ENCODE results near the gene SORBS2. TPM values are rescaled to one million over a fixed set of nuclear protein-coding genes. Genes with fewer than 3 reads are reported as not detected.

SORBS2 gene
- total and polyA plus RNA-seq, 2 donors (not counting 3 experiments of a cell fraction or from before 2014, with no cell fraction given) = 69.8 to 82.5 TPM

DNA sequence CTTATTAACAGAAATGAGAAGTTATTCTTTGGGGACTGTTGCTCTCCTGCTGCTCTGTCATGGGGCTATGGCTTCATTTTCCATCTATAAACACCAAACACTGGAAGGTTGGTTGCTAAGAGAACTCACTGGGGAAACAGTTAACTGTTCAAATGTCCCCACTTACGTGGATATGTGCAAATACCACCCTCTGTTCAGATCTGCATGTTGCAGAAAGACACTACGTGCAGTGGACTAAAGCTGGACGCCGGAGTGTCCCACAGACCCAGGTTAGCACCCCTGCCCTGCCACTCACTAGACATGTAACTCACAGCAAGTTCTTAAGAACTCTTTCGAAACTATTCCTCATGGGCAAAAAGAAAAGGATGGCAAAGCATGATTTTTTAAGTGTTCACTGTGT lies 62.1 kb downstream of the SORBS2 start:
- H3K9me3 ChIP-seq (replicated peaks; ENCODE audit: control insufficient read depth, insufficient read depth, low read length) = no peaks in the 10 kb centered on the region
- H3K27me3 ChIP-seq (ENCODE audit: control insufficient read depth in 2 of 2, insufficient read depth in 2 of 2, low read length in 2 of 2) = no peaks in the 10 kb centered on the region
- H3K36me3 ChIP-seq (ENCODE audit: control insufficient read depth in 2 of 2, extremely low read depth in 1 of 2, insufficient read depth in 2 of 2, low read length in 2 of 2) = no peaks in the 10 kb centered on the region
- no TSS peak for BruUV-seq (replicated peaks)
- intact Hi-C loops (cut with micrococcal nuclease) = no loop called here
- dilution Hi-C loops (cut with MboI; ENCODE audit: extremely low pct_ligation_motif_present, low sequenced_read_pairs) = no loop called here
- FAIRE-seq = no peak
- H2AFZ ChIP-seq (ENCODE audit: low read depth, low read length) = no peak overlapping the region
- TF ChIP-seq GATA2 (IDR thresholded peaks at IDR 0.05; ENCODE audit: insufficient read depth, insufficient read length, low read depth, low read length) (no peak), MYC (IDR thresholded peaks at IDR 0.05; ENCODE audit: low read depth, low read length) (no peak), EZH2 (IDR thresholded peaks at IDR 0.05; ENCODE audit: borderline replicate concordance, low read depth, low read length, severe bottlenecking) (no peak), POLR2AphosphoS5 (IDR thresholded peaks at IDR 0.05; ENCODE audit: insufficient read depth, low read depth, low read length) (no peak), FOS (IDR thresholded peaks at IDR 0.05; ENCODE audit: borderline replicate concordance, insufficient read depth, low read length) (no peak), JUN (IDR thresholded peaks at IDR 0.05; ENCODE audit: borderline replicate concordance, insufficient read depth, insufficient read length, low read depth) (no peak), POLR2A (IDR thresholded peaks at IDR 0.05; ENCODE audit: low read depth, low read length) (no peak)
- TF ChIP-seq, protein P1, sequence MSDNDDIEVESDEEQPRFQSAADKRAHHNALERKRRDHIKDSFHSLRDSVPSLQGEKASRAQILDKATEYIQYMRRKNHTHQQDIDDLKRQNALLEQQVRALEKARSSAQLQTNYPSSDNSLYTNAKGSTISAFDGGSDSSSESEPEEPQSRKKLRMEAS (IDR thresholded peaks at IDR 0.05; ENCODE audit: insufficient read depth, insufficient read length) = no peak
- TF ChIP-seq, protein P2, sequence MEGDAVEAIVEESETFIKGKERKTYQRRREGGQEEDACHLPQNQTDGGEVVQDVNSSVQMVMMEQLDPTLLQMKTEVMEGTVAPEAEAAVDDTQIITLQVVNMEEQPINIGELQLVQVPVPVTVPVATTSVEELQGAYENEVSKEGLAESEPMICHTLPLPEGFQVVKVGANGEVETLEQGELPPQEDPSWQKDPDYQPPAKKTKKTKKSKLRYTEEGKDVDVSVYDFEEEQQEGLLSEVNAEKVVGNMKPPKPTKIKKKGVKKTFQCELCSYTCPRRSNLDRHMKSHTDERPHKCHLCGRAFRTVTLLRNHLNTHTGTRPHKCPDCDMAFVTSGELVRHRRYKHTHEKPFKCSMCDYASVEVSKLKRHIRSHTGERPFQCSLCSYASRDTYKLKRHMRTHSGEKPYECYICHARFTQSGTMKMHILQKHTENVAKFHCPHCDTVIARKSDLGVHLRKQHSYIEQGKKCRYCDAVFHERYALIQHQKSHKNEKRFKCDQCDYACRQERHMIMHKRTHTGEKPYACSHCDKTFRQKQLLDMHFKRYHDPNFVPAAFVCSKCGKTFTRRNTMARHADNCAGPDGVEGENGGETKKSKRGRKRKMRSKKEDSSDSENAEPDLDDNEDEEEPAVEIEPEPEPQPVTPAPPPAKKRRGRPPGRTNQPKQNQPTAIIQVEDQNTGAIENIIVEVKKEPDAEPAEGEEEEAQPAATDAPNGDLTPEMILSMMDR (IDR thresholded peaks at IDR 0.05; ENCODE audit: extremely low read depth in 1 of 2, insufficient read depth in 1 of 2, low read depth in 1 of 2, low read length in 2 of 2) = no peak
- DNase-seq (ENCODE audit: low read depth, low spot score) = no peak
- CTCF ChIA-PET = interaction anchor here (2.3 kb wide), 1 partner anchor 272 kb away, joined by 6 read pairs; no protein-coding TSS in a partner anchor
- no peaks in the 10 kb centered on the region for H3K9me1 ChIP-seq (replicated peaks; ENCODE audit: control insufficient read depth, extremely low read depth, insufficient read depth, low read length)
- no peak overlapping the region for H3K4me2 ChIP-seq (ENCODE audit: insufficient read depth, low read length)
- POLR2A ChIA-PET = no interaction called here
- no peak overlapping the region for H3K27ac ChIP-seq (ENCODE audit: insufficient read depth, low read depth, low read length)
- no peaks in the 10 kb centered on the region for H4K20me1 ChIP-seq (replicated peaks; ENCODE audit: control insufficient read depth, extremely low read depth, insufficient read depth, low read length)
- no peak overlapping the region for H3K9ac ChIP-seq (replicated peaks; ENCODE audit: extremely low read depth, insufficient read depth, low read length)
- H3K79me2 ChIP-seq (ENCODE audit: control insufficient read depth, insufficient read depth, low read length) = peaks cover 4% of the 10 kb centered on the region
- H3K4me3 ChIP-seq (replicated peaks in 1 of 3; ENCODE audit: insufficient read depth in 1 of 3, low read depth in 1 of 3, low read length in 3 of 3) = no peak overlapping the region
- H3K4me1 ChIP-seq (ENCODE audit: control insufficient read depth, extremely low read depth, insufficient read depth, low read length) = peaks cover 3% of the 10 kb centered on the region

Measured in endothelial cell of umbilical vein (primary cell).